OCI-LY7 (cell line): ENCODE data around the gene SPPL3.

Experiments
- CTCF ChIP-seq: fragments of 200-600 bp; sonication (generic); conservative IDR thresholded peaks from 2 replicates; pipeline ENCODE4 v1.5.1; 2014; ENCODE audit warnings: mild to moderate bottlenecking, antibody characterized with exemption, low read length, moderate library complexity, mixed read lengths
- EZH2phosphoT487 ChIP-seq: fragments of 200-600 bp; sonication (generic); IDR thresholded peaks from 2 replicates; pipeline ENCODE4 v1.6.1; 2018; ENCODE audit warnings: low read depth, borderline replicate concordance, mild to moderate bottlenecking, mixed run types, antibody characterized with exemption, low read length, moderate library complexity, mixed read lengths

- TF ChIP-seq CTCF (no peak), EZH2phosphoT487 (no peak)
Measured at GRCh38 chr12:120950807-120951206, 46.6 kb upstream of the SPPL3 start.
